NCI-H774 (cell line): ENCODE measurements around the gene TEN1.
"Not testable (repeated sequence)": the region's sequence is repeated elsewhere in the genome, so short reads cannot be mapped to it uniquely, and the experiment has no call there.

Experiments used
- DNase-seq: peaks from one replicate; lab custom pipeline; 2025; lab: John Stamatoyannopoulos, UW

The TEN1 gene

GRCh38 chr17:76027159-76027839 lies 48.3 kb downstream of the TEN1 start, which contains the start of gene EVPL:
Gene EVPL, minus strand, starts transcription at chr17:76027306. Its CDS starts 108 bp downstream, at chr17:76027198.
- peak; percentile 13 for DNase-seq

- DNase-seq, result peak; percentile 48
These were observed 53.2 kb downstream of the TEN1 start for GRCh38 chr17:76032073-76032779.

- no peak for DNase-seq
These were observed 53.7 kb downstream of the TEN1 start for GRCh38 chr17:76032780-76033108.

DNA sequence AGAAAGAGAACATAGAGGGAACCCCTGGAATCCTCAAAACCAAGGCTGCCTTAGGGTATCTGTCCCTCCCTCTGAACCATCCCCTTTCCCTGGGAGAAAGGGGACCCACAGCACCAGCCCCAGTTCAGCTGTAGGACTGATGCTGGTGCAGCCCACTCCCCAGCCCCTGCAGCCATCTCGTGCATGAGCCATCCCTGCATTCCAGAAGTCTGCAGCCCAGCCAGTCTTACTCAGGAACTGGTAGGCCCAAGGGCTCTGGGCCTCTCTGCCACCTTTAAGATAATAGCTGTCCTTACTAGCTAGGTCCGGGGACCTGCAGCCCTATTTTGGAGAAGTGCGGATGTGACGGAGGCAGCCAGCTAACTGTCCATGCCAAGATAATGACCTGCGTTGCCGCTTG lies 54.1 kb downstream of the TEN1 start:
- no peak for DNase-seq

DNA sequence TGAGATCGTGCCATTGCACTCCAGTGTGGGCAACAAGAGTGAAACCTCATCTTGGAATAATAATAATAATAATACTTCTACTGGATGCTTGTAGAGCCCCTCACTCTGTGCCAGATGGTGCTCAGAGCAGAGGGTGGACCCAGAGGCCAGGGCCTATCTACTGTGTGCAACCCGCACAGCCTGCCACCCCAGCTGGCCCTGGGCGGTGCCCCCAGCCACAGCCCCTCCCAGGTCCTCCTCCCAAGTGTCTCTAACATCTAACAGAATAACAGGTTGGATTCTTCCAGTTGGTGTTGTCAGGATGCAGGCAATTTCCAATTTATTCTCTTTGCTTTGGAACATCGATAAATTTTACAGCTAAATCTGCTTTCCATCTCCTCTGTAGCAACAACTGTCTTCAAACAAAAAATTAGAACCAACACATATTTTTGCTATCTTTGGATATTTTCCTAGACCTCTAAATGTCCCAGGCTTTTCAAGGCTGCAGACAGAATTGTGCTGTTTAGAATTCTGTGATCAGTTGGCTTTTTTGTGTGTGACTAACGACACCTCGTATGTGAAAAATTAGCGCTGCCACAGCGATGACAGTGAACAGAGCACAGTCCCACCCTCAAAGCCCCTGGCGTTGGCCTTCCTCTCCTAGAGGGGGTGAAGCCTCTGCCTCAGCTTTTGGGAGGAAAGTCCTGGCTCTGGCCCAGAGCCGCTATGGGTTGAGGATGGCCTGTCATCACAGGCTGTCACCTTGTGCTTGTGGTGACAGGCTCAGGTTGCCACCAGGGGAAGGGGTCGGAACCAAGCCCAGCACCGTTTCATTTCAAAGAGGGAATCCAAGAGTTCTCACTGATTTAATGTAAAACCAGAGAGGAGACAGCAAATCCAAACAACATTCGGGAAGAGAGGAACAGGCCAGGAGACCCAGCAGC lies 55.6 kb downstream of the TEN1 start:
- DNase-seq, result no peak

- DNase-seq, result no peak
These were observed 57.6 kb downstream of the TEN1 start for GRCh38 chr17:76036497-76037261.

- DNase-seq, result no peak
These were observed 59.0 kb downstream of the TEN1 start for GRCh38 chr17:76038050-76038449.

- no peak for DNase-seq
These were observed 60.1 kb downstream of the TEN1 start for GRCh38 chr17:76039121-76039520.

DNA sequence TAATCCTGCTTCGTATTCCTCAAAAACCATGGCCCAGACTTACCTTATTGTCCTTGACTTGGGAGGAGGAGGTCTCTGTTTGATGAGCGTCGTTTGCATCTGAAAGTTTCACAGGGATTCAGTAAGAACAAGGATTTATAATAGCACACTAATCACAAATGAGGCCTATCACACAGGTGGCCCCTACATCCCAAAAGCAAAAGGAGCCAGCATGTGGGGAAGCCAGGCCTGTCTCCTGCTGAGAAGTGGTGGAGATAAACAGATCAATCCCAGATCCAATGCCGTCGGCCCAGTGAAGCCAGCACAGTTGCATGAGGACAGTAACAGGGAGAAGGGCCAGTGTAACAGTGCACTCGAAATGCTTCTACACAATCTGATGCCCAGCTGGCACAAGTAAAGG lies 61.3 kb downstream of the TEN1 start:
- DNase-seq, result no peak

DNA sequence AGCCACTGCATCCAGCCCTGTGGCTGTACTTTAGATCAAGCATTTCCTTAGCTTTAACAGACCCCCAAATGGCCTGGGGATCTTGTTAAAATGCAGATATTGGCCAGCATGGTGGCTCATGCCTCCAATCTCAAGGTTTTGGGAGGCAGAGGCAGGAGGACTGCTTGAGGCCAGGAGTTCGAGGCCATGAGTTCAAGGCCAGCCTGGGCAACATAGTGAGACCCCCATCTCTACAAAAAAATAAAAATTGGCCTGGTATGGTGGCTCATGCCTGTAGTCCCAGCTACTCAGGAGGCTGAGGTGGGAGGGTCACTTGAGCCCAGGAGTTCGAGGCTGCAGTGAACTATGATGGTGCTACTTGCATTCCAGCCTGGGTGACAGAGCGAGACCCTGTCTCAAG lies 63.8 kb downstream of the TEN1 start:
- DNase-seq, result not testable (repeated sequence)

DNA sequence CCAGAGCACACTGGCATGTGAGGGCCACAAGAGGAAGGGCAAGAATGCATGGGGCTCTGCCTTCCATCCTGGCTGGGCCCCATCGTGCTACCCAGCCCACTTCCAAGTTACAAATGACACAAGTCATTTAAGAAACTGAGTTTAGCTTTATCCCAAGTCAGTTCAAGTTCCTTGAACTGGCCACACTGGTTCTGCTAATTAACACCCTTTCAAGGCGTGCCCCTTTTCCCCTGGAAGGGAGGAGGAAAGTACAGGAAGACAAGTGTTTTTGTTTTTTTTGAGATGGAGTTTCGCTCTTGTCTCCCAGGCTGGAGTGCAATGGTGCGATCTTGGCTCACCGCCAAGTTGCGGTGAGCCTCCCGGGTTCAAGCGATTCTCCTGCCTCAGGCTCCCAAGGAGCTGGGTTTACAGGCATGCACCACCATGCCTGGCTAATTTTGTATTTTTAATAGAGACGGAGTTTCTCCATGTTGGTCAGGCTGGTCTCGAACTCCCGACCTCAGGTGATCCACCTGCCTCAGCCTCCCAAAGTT lies 65.5 kb downstream of the TEN1 start:
- not testable (repeated sequence) for DNase-seq

DNA sequence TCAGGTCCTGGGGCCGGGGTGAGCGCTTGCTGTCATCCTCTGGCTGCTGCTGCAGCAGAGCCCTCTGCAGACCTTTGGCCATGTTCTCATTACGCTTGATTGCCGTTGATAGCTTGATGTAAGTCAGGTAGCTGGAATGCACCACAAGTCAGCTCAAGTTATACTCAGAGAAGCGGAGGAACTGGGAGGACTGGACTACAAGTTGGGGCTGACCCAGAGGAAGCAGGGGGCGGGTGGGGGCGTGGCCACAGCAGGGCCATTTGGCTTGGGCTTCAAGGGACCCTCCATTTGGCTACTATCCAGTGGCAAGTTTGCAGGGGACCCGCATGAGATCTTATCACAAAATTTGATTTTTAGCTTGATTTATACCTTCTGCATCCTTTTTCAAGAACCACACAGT lies 67.0 kb downstream of the TEN1 start:
- no peak for DNase-seq

- DNase-seq, result no peak
These were observed 69.1 kb downstream of the TEN1 start for GRCh38 chr17:76048025-76048605.

DNA sequence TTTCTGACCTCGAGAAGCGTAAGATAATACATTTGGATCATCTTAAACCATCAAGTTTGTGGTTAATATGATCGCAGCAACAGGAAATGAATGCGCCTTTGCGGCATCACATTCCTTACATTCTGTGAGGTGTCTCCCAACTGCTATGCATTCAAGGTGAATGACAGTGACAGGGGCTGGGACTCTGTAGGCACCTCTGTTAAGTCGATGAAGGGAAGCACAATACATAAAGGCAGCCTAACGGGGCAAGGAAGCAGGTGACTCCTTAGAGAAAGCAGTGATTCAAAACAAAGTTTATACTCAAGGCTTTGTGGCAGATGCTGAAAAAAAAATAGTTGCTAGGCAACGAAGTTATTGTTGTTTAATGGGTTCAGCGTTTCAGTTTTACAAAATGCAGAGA lies 69.7 kb downstream of the TEN1 start:
- no peak for DNase-seq

GRCh38 chr17:76049239-76049638 lies 70.2 kb downstream of the TEN1 start:
- no peak for DNase-seq

- DNase-seq, result no peak
These were observed 70.9 kb downstream of the TEN1 start for GRCh38 chr17:76049836-76050537.
